Measurements from ENCODE around the gene SSC5D.

The SSC5D gene

DNA sequence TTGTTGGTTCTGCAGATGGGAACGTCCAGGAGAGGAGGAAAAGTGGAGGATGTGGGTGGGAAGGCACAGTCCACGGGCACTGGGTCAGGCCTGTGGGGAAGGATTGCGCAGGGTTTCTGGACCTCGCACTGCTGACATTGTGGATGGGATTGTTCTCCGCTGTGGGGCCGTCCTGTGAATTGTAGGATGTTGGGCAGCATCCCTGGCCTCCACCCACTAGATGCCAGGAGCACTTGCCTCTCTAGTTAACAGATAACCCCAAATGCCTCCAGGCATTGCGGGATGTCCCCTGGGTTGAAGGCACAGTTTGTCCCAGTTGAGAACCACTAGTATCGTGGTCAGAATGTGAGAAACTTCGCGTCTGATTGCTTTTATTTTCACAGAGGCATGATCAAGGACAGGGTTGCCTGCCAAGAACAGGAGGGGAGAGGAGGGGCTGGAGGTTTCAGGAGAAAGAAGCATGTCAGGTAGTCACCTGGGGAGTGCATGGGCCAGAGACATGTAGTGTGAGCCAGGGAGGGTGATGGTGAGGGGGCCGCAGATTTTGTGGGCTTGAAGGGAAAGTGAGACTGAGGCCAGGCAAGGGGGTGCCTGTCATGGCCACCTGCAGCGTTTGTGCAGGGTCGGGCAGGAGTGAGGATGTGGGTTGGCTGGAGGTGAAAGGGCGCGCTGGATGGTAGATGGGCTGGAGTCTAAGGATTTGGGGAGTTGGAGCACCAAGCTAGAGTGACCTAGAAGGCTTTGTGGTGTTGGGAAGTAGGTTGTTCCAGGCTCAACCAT lies 8.6 kb upstream of the SSC5D start:
- TF ChIP-seq CTCF (IDR thresholded peaks at IDR 0.05): no peak

DNA sequence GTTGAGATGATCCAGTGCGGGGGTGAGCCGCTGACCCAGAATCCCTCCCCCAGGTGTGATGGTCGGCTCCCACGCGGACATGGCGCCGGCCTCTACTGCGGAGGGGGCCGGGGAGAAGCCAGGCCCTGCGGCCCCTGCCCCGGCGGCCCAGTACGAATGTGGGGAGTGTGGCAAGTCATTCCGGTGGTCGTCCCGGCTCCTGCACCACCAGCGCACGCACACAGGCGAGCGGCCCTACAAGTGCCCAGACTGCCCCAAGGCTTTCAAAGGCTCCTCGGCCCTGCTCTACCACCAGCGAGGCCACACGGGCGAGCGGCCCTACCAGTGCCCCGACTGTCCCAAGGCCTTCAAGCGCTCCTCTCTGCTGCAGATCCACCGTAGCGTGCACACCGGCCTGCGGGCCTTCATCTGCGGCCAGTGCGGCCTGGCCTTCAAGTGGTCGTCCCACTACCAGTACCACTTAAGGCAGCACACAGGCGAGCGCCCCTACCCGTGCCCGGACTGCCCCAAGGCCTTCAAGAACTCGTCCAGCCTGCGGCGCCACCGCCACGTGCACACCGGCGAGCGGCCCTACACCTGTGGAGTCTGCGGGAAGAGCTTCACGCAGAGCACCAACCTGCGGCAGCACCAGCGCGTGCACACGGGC lies 7.0 kb upstream of the SSC5D start:
- TF ChIP-seq CTCF (IDR thresholded peaks at IDR 0.05): no peak

- no peak for TF ChIP-seq CTCF (IDR thresholded peaks at IDR 0.05)
Observed at GRCh38 chr19:55481794-55482155, 6.5 kb upstream of the SSC5D start.

DNA sequence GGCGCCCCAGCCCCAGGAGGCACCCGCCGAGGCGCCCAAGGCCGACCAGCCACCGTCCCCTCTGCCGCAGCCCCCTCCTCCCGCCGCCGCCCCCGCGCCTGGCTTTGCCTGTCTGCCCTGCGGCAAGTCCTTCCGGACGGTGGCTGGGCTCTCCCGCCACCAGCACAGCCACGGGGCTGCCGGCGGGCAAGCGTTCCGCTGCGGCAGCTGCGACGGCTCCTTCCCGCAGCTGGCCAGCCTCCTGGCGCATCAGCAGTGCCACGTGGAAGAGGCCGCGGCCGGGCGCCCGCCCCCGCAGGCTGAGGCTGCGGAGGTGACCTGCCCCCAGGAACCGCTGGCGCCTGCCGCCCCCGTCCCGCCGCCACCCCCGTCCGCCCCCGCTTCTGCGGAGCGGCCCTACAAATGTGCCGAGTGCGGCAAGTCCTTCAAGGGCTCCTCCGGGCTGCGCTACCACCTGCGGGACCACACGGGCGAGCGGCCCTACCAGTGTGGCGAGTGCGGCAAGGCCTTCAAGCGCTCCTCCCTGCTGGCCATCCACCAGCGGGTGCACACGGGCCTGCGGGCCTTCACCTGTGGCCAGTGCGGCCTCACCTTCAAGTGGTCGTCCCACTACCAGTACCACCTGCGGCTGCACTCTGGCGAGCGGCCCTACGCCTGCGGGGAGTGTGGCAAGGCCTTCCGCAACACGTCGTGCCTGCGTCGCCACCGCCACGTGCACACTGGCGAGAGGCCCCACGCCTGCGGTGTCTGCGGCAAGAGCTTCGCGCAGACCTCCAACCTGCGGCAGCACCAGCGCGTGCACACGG lies 5.9 kb upstream of the SSC5D start:
- TF ChIP-seq CTCF (IDR thresholded peaks at IDR 0.05): no peak

DNA sequence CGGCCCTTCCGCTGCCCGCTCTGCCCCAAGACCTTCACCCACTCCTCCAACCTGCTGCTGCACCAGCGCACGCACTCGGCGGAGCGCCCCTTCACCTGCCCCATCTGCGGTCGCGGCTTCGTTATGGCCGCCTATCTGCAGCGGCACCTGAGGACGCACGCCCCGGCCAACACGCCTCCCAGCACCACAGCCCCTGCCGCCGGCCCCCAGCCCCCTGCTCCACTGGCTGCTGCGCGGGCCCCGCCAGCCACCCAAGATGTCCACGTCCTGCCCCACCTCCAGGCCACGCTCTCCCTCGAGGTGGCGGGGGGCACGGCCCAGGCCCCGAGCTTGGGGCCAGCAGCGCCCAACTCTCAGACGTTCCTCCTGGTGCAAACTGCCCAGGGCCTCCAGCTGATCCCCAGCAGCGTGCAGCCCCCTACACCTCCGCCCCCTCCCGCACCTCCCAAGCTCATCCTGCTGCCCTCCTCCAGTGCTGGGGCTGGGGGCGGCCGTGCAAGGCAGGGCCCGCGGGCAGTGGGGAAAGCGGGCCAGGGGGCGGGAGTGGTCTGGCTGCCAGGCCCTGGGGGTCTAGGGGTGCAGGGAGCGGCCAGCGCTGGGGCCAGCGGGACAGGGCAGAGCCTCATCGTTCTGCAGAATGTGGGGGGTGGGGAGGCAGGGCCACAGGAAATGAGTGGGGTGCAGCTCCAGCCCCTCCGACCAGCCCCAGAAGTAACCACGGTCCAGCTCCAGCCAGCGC lies 5.1 kb upstream of the SSC5D start:
- TF ChIP-seq CTCF (IDR thresholded peaks at IDR 0.05): no peak

- no peak for TF ChIP-seq CTCF (IDR thresholded peaks at IDR 0.05)
Observed at GRCh38 chr19:55483706-55484592, 4.3 kb upstream of the SSC5D start.
